Erythroblast (primary cell): ENCODE results near the gene RFX5.

Source experiments
- GATA1 ChIP-seq: IDR thresholded peaks from 2 replicates; pipeline ENCODE4 v1.6.1; 2011; ENCODE audit warnings: low read depth, mild to moderate bottlenecking, control low read depth, low read length, moderate library complexity
- POLR2A ChIP-seq: IDR thresholded peaks from 2 replicates; pipeline ENCODE4 v1.6.1; 2011; ENCODE audit warnings: mild to moderate bottlenecking, low read length

DNA sequence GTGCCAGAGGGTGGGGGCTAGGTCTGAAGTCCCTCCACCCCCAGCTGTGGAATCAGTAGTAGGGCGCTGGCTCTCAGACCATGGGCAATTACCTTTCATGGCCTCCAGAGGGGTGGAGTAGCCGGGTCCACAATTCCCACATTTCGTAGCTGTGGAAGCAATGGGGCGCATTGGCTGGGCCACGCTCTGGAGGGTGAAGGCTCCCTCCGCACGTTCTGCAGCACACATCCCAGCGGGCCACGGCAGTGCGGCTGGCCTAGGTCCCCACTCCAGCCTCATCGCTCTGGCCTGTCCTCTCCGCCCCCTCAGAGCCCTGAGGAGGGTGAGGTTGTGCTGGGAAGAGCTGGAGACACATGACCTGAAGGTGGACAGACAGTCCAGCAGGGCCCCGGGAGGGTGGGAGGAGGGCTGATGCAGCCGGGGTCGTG is 22.6 kb upstream of the RFX5 start:
- TF ChIP-seq POLR2A: no peak
- no peak for TF ChIP-seq GATA1
